Ishikawa (cell line): ENCODE results near the gene AP4S1.

Experiments used
- CEBPB ChIP-seq: IDR thresholded peaks from 2 replicates; pipeline ENCODE4 v1.6.1; 2012
- CREB1 ChIP-seq: IDR thresholded peaks from 2 replicates; pipeline ENCODE4 v1.6.1; 2012; ENCODE audit warnings: low read depth
- EGR1 ChIP-seq: IDR thresholded peaks from 2 replicates; pipeline ENCODE4 v1.6.1; 2012
- EP300 ChIP-seq: IDR thresholded peaks from 2 replicates; pipeline ENCODE4 v1.6.1; 2012; ENCODE audit warnings: borderline replicate concordance
- FOXM1 ChIP-seq: IDR thresholded peaks from 2 replicates; pipeline ENCODE4 v1.6.1; 2012; ENCODE audit warnings: low read depth, borderline replicate concordance
- MAX ChIP-seq: IDR thresholded peaks from 2 replicates; pipeline ENCODE4 v1.6.1; 2012
- NFIC ChIP-seq: IDR thresholded peaks from 2 replicates; pipeline ENCODE4 v1.6.1; 2012
- RAD21 ChIP-seq: IDR thresholded peaks from 2 replicates; pipeline ENCODE4 v1.6.1; 2012; ENCODE audit warnings: low read depth
- TAF1 ChIP-seq: IDR thresholded peaks from 2 replicates; pipeline ENCODE4 v1.6.1; 2012; ENCODE audit warnings: low read depth, mild to moderate bottlenecking
- TCF12 ChIP-seq: IDR thresholded peaks from 2 replicates; pipeline ENCODE4 v1.6.1; 2012; ENCODE audit warnings: low read depth
- TEAD4 ChIP-seq: IDR thresholded peaks from 2 replicates; pipeline ENCODE4 v1.6.1; 2012
- YY1 ChIP-seq: IDR thresholded peaks from 2 replicates; pipeline ENCODE4 v1.6.1; 2012; ENCODE audit warnings: low read depth
- ZBTB7A ChIP-seq: IDR thresholded peaks from 2 replicates; pipeline ENCODE4 v1.6.1; 2012; ENCODE audit warnings: low read depth
- TF ChIP-seq, protein P1 (sequence below): IDR thresholded peaks from 2 replicates; pipeline ENCODE4 v1.6.1; 2012
- TF ChIP-seq, protein P2 (sequence below): IDR thresholded peaks from 2 replicates; pipeline ENCODE4 v1.6.1; 2012; ENCODE audit warnings: low read depth, mild to moderate bottlenecking

Gene AP4S1

GRCh38 chr14:31127690-31128089, 102.2 kb downstream of the AP4S1 start:
- TF ChIP-seq TCF12 (no peak), RAD21 (no peak), FOXM1 (no peak), TEAD4 (no peak), CREB1 (no peak), EP300 (no peak), TAF1 (no peak)

- TF ChIP-seq RAD21 (no peak), TAF1 (no peak), TEAD4 (no peak), CREB1 (no peak), ZBTB7A (no peak), EGR1 (no peak), NFIC (no peak), EP300 (no peak)
- TF ChIP-seq, protein P1, sequence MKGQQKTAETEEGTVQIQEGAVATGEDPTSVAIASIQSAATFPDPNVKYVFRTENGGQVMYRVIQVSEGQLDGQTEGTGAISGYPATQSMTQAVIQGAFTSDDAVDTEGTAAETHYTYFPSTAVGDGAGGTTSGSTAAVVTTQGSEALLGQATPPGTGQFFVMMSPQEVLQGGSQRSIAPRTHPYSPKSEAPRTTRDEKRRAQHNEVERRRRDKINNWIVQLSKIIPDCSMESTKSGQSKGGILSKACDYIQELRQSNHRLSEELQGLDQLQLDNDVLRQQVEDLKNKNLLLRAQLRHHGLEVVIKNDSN, result no peak
Measured at GRCh38 chr14:31128601-31129526, 103.4 kb downstream of the AP4S1 start.

DNA sequence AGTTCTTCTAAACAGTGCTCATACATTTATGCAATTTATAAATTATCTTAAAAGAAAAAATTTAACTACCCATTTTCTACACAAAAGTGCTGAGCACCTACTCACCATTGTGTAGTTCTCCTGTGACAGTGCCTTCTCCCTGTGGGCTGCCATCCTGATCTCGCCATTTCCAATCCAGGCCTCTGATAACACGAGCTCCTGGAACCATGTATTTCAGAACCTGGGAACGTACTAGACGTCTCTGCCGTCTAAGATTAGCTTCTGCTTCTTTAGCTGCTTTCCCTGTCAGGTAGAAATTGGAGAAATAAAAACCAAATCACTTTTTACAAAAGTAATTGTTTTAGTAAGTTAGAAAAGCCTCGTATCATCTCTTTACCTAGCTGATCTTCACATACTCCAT, 107.7 kb downstream of the AP4S1 start:
- TF ChIP-seq FOXM1 (no peak), YY1 (no peak), RAD21 (no peak), MAX (no peak), EGR1 (no peak), CEBPB (no peak), NFIC (no peak), EP300 (no peak), TEAD4 (no peak), TCF12 (no peak), TAF1 (no peak), ZBTB7A (no peak)
- TF ChIP-seq, protein P1, result no peak
- TF ChIP-seq, protein P2, sequence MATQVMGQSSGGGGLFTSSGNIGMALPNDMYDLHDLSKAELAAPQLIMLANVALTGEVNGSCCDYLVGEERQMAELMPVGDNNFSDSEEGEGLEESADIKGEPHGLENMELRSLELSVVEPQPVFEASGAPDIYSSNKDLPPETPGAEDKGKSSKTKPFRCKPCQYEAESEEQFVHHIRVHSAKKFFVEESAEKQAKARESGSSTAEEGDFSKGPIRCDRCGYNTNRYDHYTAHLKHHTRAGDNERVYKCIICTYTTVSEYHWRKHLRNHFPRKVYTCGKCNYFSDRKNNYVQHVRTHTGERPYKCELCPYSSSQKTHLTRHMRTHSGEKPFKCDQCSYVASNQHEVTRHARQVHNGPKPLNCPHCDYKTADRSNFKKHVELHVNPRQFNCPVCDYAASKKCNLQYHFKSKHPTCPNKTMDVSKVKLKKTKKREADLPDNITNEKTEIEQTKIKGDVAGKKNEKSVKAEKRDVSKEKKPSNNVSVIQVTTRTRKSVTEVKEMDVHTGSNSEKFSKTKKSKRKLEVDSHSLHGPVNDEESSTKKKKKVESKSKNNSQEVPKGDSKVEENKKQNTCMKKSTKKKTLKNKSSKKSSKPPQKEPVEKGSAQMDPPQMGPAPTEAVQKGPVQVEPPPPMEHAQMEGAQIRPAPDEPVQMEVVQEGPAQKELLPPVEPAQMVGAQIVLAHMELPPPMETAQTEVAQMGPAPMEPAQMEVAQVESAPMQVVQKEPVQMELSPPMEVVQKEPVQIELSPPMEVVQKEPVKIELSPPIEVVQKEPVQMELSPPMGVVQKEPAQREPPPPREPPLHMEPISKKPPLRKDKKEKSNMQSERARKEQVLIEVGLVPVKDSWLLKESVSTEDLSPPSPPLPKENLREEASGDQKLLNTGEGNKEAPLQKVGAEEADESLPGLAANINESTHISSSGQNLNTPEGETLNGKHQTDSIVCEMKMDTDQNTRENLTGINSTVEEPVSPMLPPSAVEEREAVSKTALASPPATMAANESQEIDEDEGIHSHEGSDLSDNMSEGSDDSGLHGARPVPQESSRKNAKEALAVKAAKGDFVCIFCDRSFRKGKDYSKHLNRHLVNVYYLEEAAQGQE, result no peak

DNA sequence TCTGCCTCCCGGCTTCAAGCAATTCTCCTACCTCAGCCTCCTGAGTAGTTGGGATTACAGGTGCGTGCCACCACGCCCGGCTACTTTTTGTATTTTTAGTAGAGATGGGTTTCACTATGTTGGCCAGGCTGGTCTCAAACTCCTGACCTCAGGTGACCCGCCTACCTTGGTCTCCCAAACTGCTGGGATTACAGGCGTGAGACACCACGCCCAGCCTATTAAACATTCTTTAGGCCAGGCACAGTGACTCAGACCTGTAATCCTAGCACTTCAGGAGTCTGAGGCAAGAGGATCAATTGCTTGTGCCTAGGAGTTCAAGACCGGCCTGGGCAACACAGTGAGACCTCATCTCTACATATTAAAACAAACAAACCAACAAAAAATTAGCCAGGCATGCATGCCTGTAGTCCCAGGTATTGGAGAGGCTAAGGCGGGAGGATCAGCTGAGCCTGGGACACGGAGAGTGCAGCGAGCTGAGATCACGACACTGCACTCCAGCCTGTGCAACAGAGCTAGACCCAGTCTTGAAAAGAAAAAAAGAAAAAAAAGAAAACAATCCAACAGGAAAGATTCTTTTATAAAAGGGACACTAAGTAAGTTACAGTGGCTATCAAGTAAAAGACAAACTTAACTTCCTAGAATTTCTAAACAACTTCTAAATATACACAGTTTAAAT, 111.9 kb downstream of the AP4S1 start:
- TF ChIP-seq TCF12, result no peak
- TF ChIP-seq EGR1, result no peak
- TF ChIP-seq EP300, result no peak
- no peak for TF ChIP-seq TEAD4
- no peak for TF ChIP-seq YY1
- TF ChIP-seq TAF1, result no peak
- no peak for TF ChIP-seq CEBPB
- TF ChIP-seq RAD21, result no peak
- TF ChIP-seq, protein P2, result no peak
- TF ChIP-seq ZBTB7A, result no peak

DNA sequence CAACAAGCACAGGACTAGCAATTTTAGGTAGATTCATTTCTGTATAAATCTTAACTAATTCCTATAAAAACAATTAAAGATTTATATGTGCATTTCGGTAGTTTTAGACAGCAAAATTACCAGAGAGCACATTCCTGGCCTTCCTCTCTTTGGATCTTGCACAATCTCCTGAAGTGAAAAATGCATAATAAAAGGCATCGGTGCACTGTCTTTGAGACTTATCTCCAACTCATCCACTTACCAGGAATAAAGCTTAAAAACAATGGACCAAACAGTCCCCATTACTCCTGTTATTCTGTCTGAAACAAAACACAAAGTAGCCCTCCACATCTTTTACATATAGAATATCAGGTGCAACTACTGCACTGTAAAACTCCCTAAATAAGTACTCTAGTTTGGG, 112.9 kb downstream of the AP4S1 start:
- TF ChIP-seq NFIC, result no peak
- no peak for TF ChIP-seq CEBPB
- no peak for TF ChIP-seq ZBTB7A
- no peak for TF ChIP-seq MAX
